Left cardiac atrium (tissue), 2 donors: ENCODE measurements around the gene ZNF451. TPM values are rescaled to one million over a fixed set of nuclear protein-coding genes. Genes with fewer than 3 reads are reported as not detected.

Experiments used
- total RNA-seq, 2 donors: library from RNA; stranded (reverse); fragmentation: NEBNext Ultra II Directional; extraction: Animal tissue kit (Norgen Biotek cat#: 25700); gene quantifications; one replicate each; pipeline ENCODE4 v1.2.1, GENCODE V29; 2021
- donor health status: DM: no; HTN: yes; CAD: no; lungs with severe emphysema.
- donor health status: DM: yes; HTN: yes; CAD: no.

The ZNF451 gene
- total RNA-seq, 2 donors from 2014 or later, result 25.0 to 36.6 TPM

Other genes starting within 250 kb of the ZNF451 start
- gene BEND6, start 135.1 kb upstream of the ZNF451 start, total RNA-seq, result 1 to 10 TPM in 1 of 2 donors, under 1 TPM in 1; 0.82 to 1.2 TPM
- 10 to 100 TPM in 1 of 2 donors, 1 to 10 TPM in 1; 8.8 to 11.8 TPM for gene KIAA1586, start 43.5 kb upstream of the ZNF451 start, total RNA-seq
- 10 to 100 TPM; 11.8 to 13.0 TPM for gene BAG2, start 82.1 kb downstream of the ZNF451 start, total RNA-seq
- 10 to 100 TPM; 10.7 to 13.8 TPM for gene RAB23, start 132.1 kb downstream of the ZNF451 start, total RNA-seq
- gene PRIM2, start 227.4 kb downstream of the ZNF451 start, total RNA-seq, result 1 to 10 TPM; 4.2 to 4.4 TPM